Caki2 (cell line): ENCODE data around the gene MRPS2. TPM values are rescaled to one million over a fixed set of nuclear protein-coding genes. Genes with fewer than 3 reads are reported as not detected.
"Not testable (repeated sequence)": the region's sequence is repeated elsewhere in the genome, so short reads cannot be mapped to it uniquely, and the experiment has no call there.

Experiments used
- DNase-seq: peaks from one replicate; pipeline ENCODE4 v3.0.0-alpha.2; 2015; ENCODE audit warnings: low read depth
- in situ Hi-C: cut with HindIII; loops from 2 replicates; pipeline ENCODE4 v1.10.0; 2016; ENCODE audit warnings: low sequenced_read_pairs, low pct_unique_long_range_greater_than_20kb, mixed read lengths
- total RNA-seq: library from RNA; depleted of rRNA; stranded (reverse); fragments of >200 nt; shearing (Covaris generic); gene quantifications from 2 replicates; pipeline ENCODE4 v1.2.3, GENCODE V29; 2014; ENCODE audit warnings: low replicate concordance

MRPS2 gene
- total RNA-seq, 1 experiment from 2014 or later, result 50.6 TPM

GRCh38 chr9:135507104-135508035 is 6.9 kb downstream of the MRPS2 start:
- in situ Hi-C loops, result no loop called here
- DNase-seq, result no peak

- in situ Hi-C loops, result no loop called here
- DNase-seq, result no peak
Measured at GRCh38 chr9:135508211-135508820, 7.8 kb downstream of the MRPS2 start.

GRCh38 chr9:135509458-135509857 is 9.0 kb downstream of the MRPS2 start:
- DNase-seq, result no peak
- in situ Hi-C loops, result no loop called here

GRCh38 chr9:135512241-135512603 is 11.7 kb downstream of the MRPS2 start:
- in situ Hi-C loops, result no loop called here
- DNase-seq, result no peak

- in situ Hi-C loops, result no loop called here
- DNase-seq, result no peak
Measured at GRCh38 chr9:135512904-135513303, 12.4 kb downstream of the MRPS2 start.

- in situ Hi-C loops, result no loop called here
- no peak for DNase-seq
Measured at GRCh38 chr9:135513351-135513846, 12.9 kb downstream of the MRPS2 start.

GRCh38 chr9:135513906-135514305 is 13.4 kb downstream of the MRPS2 start:
- DNase-seq, in situ Hi-C loops: not testable (repeated sequence)

- no peak for DNase-seq
- in situ Hi-C loops, result no loop called here
Measured at GRCh38 chr9:135514342-135515082, 14.0 kb downstream of the MRPS2 start.

GRCh38 chr9:135515083-135515951 is 14.8 kb downstream of the MRPS2 start:
- in situ Hi-C loops, result no loop called here
- DNase-seq, result no peak

- in situ Hi-C loops, result no loop called here
- DNase-seq, result no peak
Measured at GRCh38 chr9:135516132-135516860, 15.8 kb downstream of the MRPS2 start.

- in situ Hi-C loops, result no loop called here
- DNase-seq, result no peak
Measured at GRCh38 chr9:135517407-135517822, 16.9 kb downstream of the MRPS2 start.

- in situ Hi-C loops, result no loop called here
- DNase-seq, result no peak
Measured at GRCh38 chr9:135519179-135519971, 18.9 kb downstream of the MRPS2 start.

- no peak for DNase-seq
- in situ Hi-C loops, result no loop called here
Measured at GRCh38 chr9:135520916-135521607, 20.6 kb downstream of the MRPS2 start, which contains the start of gene LCN1. TSS of gene LCN1 (plus strand) at chr9:135521440. CDS start at chr9:135521498, 58 bp downstream.

- in situ Hi-C loops, result no loop called here
- no peak for DNase-seq
Measured at GRCh38 chr9:135521608-135522095, 21.2 kb downstream of the MRPS2 start.

GRCh38 chr9:135522137-135522877 is 21.8 kb downstream of the MRPS2 start:
- no peak for DNase-seq
- in situ Hi-C loops, result no loop called here
